ENCODE data around the gene DNAI2.

- TF ChIP-seq CTCF (IDR thresholded peaks at IDR 0.05), result no peak
- TF ChIP-seq POLR2A (IDR thresholded peaks at IDR 0.05), result no peak
Measured at GRCh38 chr17:74299226-74300009, 25.4 kb downstream of the DNAI2 start.

Data from uterus (tissue), 2 donors.